NB4 (cell line): ENCODE data around the gene MYBL2.
A peak's percentile ranks its signal among the peaks of the same experiment; 100 is the strongest.

Experiments
- DNase-seq: peaks from one replicate; pipeline ENCODE4 v3.0.0; 2010; ENCODE audit warnings: low read depth
- H3K4me3 ChIP-seq: one replicate; pipeline ENCODE4 v1.5.1; 2011; ENCODE audit warnings: mild to moderate bottlenecking, low read depth, low read length, moderate library complexity
- MAX ChIP-seq: IDR thresholded peaks from 2 replicates; pipeline ENCODE4 v1.6.1; 2011; ENCODE audit warnings: low read depth, low read length
- MYC ChIP-seq: IDR thresholded peaks from 2 replicates; pipeline ENCODE4 v1.6.1; 2011; ENCODE audit warnings: low read depth, low read length
- POLR2A ChIP-seq: IDR thresholded peaks from 2 replicates; pipeline ENCODE4 v1.6.1; 2011; ENCODE audit warnings: mild to moderate bottlenecking; ENCODE audit not compliant: insufficient read length; ENCODE audit errors: extremely low read depth
- TF ChIP-seq, protein P1 (sequence below): IDR thresholded peaks from one replicate; pipeline ENCODE4 v1.5.1; 2012; ENCODE audit warnings: low read depth, low read length

The MYBL2 gene

DNA sequence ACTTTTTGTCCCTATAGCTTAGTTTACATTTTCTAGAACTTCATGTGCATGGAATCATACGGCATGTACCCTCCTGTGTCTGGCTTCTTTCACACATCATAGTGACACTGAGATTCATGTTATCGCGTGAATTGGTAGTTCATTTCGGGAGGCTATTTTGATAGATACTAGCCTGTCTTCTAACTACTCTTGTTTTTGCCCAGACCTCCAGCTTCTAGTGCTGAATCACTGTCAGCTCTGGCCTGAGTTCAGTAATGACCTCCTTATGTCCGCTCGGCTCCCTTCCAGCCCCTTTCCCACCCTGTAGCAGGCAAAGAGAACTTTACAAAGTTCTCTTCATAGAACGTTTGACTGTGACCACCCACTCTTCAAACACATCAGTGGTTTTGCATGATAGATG is 14.1 kb downstream of the MYBL2 start:
- TF ChIP-seq MYC (no peak), MAX (no peak), POLR2A (no peak)
- TF ChIP-seq, protein P1, sequence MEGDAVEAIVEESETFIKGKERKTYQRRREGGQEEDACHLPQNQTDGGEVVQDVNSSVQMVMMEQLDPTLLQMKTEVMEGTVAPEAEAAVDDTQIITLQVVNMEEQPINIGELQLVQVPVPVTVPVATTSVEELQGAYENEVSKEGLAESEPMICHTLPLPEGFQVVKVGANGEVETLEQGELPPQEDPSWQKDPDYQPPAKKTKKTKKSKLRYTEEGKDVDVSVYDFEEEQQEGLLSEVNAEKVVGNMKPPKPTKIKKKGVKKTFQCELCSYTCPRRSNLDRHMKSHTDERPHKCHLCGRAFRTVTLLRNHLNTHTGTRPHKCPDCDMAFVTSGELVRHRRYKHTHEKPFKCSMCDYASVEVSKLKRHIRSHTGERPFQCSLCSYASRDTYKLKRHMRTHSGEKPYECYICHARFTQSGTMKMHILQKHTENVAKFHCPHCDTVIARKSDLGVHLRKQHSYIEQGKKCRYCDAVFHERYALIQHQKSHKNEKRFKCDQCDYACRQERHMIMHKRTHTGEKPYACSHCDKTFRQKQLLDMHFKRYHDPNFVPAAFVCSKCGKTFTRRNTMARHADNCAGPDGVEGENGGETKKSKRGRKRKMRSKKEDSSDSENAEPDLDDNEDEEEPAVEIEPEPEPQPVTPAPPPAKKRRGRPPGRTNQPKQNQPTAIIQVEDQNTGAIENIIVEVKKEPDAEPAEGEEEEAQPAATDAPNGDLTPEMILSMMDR: no peak
- DNase-seq: no peak
- no peak overlapping the region for H3K4me3 ChIP-seq

DNA sequence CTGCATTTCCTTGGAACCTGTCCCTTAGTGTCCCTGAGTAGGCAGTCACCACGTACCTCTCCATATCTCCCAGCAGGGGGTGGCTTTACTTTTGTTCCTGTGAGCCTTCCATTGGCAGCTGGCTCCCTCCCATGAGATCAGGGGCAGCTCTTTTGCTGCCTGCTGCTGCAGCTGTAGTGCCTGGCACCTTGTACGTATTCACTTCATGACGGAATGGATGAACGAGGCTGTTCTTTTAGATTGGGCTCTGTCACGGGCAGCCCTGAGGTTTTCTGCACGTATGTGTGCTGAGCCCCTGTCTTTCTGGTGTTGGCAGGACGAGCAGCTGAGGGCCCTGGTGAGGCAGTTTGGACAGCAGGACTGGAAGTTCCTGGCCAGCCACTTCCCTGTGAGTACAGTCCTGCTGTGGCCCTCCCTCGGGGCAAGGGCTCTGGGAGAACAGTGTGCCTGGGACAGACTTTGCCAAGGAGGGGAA is 14.6 kb downstream of the MYBL2 start:
- TF ChIP-seq, protein P1: no peak
- no peak for TF ChIP-seq MYC
- no peak for TF ChIP-seq POLR2A
- no peak for TF ChIP-seq MAX
- no peak overlapping the region for H3K4me3 ChIP-seq
- peak; percentile 27 for DNase-seq

GRCh38 chr20:43681991-43682410 is 15.1 kb downstream of the MYBL2 start:
- DNase-seq: no peak
- no peak for TF ChIP-seq POLR2A
- no peak for TF ChIP-seq MYC
- TF ChIP-seq, protein P1: no peak
- TF ChIP-seq MAX: no peak
- no peak overlapping the region for H3K4me3 ChIP-seq

- TF ChIP-seq MAX (no peak), MYC (no peak), POLR2A (no peak)
- TF ChIP-seq, protein P1: no peak
- H3K4me3 ChIP-seq: no peak overlapping the region
- DNase-seq: no peak
These were observed 15.5 kb downstream of the MYBL2 start for GRCh38 chr20:43682446-43682845.

DNA sequence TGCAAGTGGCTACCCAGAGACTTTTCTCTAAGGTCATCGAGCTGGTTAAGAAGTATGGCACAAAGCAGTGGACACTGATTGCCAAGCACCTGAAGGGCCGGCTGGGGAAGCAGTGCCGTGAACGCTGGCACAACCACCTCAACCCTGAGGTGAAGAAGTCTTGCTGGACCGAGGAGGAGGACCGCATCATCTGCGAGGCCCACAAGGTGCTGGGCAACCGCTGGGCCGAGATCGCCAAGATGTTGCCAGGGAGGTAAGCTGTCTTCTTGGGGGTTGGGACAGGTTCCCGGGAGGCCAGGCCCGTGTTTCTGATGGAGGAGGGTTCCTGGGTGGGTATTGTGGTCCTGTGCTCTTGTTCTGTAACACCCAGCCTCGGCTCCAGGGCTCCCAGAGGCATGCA is 19.9 kb downstream of the MYBL2 start:
- H3K4me3 ChIP-seq: no peak overlapping the region
- TF ChIP-seq, protein P1: no peak
- TF ChIP-seq MYC (no peak), POLR2A (no peak), MAX (no peak)
- no peak for DNase-seq
